ENCODE results near the gene MED16. TPM values are rescaled to one million over a fixed set of nuclear protein-coding genes. Genes with fewer than 3 reads are reported as not detected.

Gene MED16
- total and polyA plus RNA-seq, 2 of the 13 experiments (the other 11 are each of a cell fraction or from before 2014, with no cell fraction given), result 13.3 to 14.8 TPM

DNA sequence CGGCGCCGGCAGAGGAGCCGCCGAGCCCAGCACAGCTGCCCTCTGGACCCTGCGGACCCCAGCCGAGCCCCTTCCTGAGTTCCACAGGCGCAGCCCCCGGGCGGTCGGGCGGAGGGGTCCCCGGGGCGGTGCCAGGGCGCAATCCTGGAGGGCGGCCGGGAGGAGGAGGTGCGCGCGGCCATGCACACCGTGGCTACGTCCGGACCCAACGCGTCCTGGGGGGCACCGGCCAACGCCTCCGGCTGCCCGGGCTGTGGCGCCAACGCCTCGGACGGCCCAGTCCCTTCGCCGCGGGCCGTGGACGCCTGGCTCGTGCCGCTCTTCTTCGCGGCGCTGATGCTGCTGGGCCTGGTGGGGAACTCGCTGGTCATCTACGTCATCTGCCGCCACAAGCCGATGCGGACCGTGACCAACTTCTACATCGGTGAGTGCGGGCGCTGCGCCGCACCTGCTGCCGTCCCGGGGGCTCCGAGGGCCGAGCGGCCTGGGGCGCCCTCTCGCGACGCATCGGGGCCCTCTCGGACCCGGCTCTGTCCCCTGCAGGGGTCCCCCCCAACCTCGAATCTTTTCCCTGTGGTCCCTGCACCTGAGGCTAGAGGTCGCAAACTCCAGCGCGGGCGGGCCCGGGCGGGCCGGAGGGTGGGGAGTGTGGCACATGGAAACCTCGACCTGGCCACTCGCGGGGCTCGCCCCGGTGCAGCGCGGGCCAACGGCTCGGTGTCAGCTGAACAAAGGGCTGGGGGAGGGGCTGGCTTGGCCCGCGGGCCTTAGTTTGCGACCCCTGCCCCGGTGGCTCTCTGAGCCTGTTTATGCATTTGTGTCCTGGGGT lies 24.6 kb upstream of the MED16 start, which contains the start of gene KISS1R (continued):
- TF ChIP-seq ZBTB14 (CRISPR knock-in tag; IDR thresholded peaks at IDR 0.05), result 0 out of 2 replicates have a peak, but pooled peaks have one; percentile 32
- no peak for TF ChIP-seq ZNF530 (CRISPR knock-in tag; IDR thresholded peaks at IDR 0.05; ENCODE audit: low read depth)
- TF ChIP-seq TP53 (CRISPR knock-in tag; conservative IDR thresholded peaks at IDR 0.05), result 0 out of 2 replicates have a peak, but pooled peaks have one; percentile 60
- TF ChIP-seq ZNF770 (CRISPR knock-in tag; IDR thresholded peaks at IDR 0.05), result peak; percentile 74
- TF ChIP-seq MATR3 (CRISPR knock-in tag; IDR thresholded peaks at IDR 0.05), result no peak
- TF ChIP-seq TOPORS (CRISPR knock-in tag; IDR thresholded peaks at IDR 0.05), result no peak
- no peak for TF ChIP-seq DMTF1 (CRISPR knock-in tag; IDR thresholded peaks at IDR 0.05)
- 0 out of 2 replicates have a peak, but pooled peaks have one; percentile 27 for TF ChIP-seq ZNF253 (CRISPR knock-in tag; IDR thresholded peaks at IDR 0.05; ENCODE audit: borderline replicate concordance)
- no peak for TF ChIP-seq NR2C2 (CRISPR knock-in tag; IDR thresholded peaks at IDR 0.05; ENCODE audit: borderline replicate concordance)
- TF ChIP-seq ZNF20 (CRISPR knock-in tag; IDR thresholded peaks at IDR 0.05), result no peak
- TF ChIP-seq HES4 (CRISPR knock-in tag; IDR thresholded peaks at IDR 0.05; ENCODE audit: borderline replicate concordance), result no peak
- TF ChIP-seq FIP1L1 (IDR thresholded peaks at IDR 0.05; ENCODE audit: borderline replicate concordance, insufficient read depth, low read depth, low read length), result no peak
- no peak for TF ChIP-seq FOXM1 (CRISPR knock-in tag; IDR thresholded peaks at IDR 0.05)
- 0 out of 2 replicates have a peak, but pooled peaks have one; percentile 12 for TF ChIP-seq ZMYM3 (CRISPR knock-in tag; IDR thresholded peaks at IDR 0.05)
- TF ChIP-seq ZSCAN20 (CRISPR knock-in tag; IDR thresholded peaks at IDR 0.05; ENCODE audit: borderline replicate concordance), result peak; percentile 63; the same call in 1 of the 2 replicates
- peak; percentile 94 for TF ChIP-seq HINFP (CRISPR knock-in tag; IDR thresholded peaks at IDR 0.05; ENCODE audit: low read depth)
- TF ChIP-seq MAFG (CRISPR knock-in tag; IDR thresholded peaks at IDR 0.05), result no peak
- peak; percentile 98 for TF ChIP-seq ZFP36 (IDR thresholded peaks at IDR 0.05; ENCODE audit: borderline replicate concordance, low read depth, low read length, partially characterized antibody)
- TF ChIP-seq, protein P1, sequence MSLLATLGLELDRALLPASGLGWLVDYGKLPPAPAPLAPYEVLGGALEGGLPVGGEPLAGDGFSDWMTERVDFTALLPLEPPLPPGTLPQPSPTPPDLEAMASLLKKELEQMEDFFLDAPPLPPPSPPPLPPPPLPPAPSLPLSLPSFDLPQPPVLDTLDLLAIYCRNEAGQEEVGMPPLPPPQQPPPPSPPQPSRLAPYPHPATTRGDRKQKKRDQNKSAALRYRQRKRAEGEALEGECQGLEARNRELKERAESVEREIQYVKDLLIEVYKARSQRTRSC (CRISPR knock-in tag; IDR thresholded peaks at IDR 0.05; ENCODE audit: low read depth), result no peak
- no peak for TF ChIP-seq ZNF496 (CRISPR knock-in tag; IDR thresholded peaks at IDR 0.05; ENCODE audit: insufficient replicate concordance)
- TF ChIP-seq FOXA3 (CRISPR knock-in tag; IDR thresholded peaks at IDR 0.05), result no peak; the same call in 1 of the 2 replicates
